GM12875 (cell line): Measurements from ENCODE around the gene GTF3C4.

Experiments
- H3K4me3 ChIP-seq: one replicate; pipeline ENCODE4 v1.5.1; 2011; ENCODE audit warnings: low read depth, low read length, control low read depth
- CTCF ChIP-seq: IDR thresholded peaks from 2 replicates; pipeline ENCODE4 v1.5.1; 2011; ENCODE audit warnings: low read depth, mild to moderate bottlenecking, control low read depth, inconsistent platforms, low read length, moderate library complexity, borderline replicate concordance; ENCODE audit not compliant: insufficient read depth

GTF3C4 gene

GRCh38 chr9:132670457-132671391 lies at the start of gene GTF3C4:
Gene GTF3C4, plus strand, starts transcription at chr9:132670464. Its CDS starts 135 bp downstream, at chr9:132670599.
- H3K4me3 ChIP-seq = peak within 1 kb of the TSS; percentile 86
- no peak for TF ChIP-seq CTCF

GRCh38 chr9:132622159-132622558 lies 48.1 kb upstream of the GTF3C4 start:
- H3K4me3 ChIP-seq = no peak overlapping the region
- no peak for TF ChIP-seq CTCF

GRCh38 chr9:132626285-132626684 lies 44.0 kb upstream of the GTF3C4 start:
- no peak for TF ChIP-seq CTCF

GRCh38 chr9:132627106-132627505 lies 43.2 kb upstream of the GTF3C4 start:
- no peak for TF ChIP-seq CTCF
- H3K4me3 ChIP-seq = no peak overlapping the region

More at GRCh38 chr9:132626285-132626684, 44.0 kb upstream of the GTF3C4 start:
- no peak overlapping the region for H3K4me3 ChIP-seq

- no peak overlapping the region for H3K4me3 ChIP-seq
- no peak for TF ChIP-seq CTCF
Observed at GRCh38 chr9:132627594-132627993, 42.7 kb upstream of the GTF3C4 start.

GRCh38 chr9:132628746-132629145 lies 41.5 kb upstream of the GTF3C4 start:
- no peak for TF ChIP-seq CTCF
- H3K4me3 ChIP-seq = no peak overlapping the region

GRCh38 chr9:132630116-132630515 lies 40.1 kb upstream of the GTF3C4 start:
- no peak for TF ChIP-seq CTCF
- H3K4me3 ChIP-seq = no peak overlapping the region
